Skeletal muscle tissue (tissue), 4 donors: ENCODE data around the gene ARSJ. TPM values are rescaled to one million over a fixed set of nuclear protein-coding genes. Genes with fewer than 3 reads are reported as not detected.

Experiments used
- H3K27ac ChIP-seq: one replicate; pipeline ENCODE4 v1.7.0; 2013; ENCODE audit warnings: mild to moderate bottlenecking, low read depth, low read length, inconsistent platforms
- H3K27me3 ChIP-seq, 3 donors: one replicate each; pipeline ENCODE4 v1.7.0; 2013; ENCODE audit warnings: low read length in 3 of 3; ENCODE audit not compliant: control insufficient read depth in 3 of 3, insufficient read depth in 3 of 3
- H3K36me3 ChIP-seq, 3 donors: one replicate each; pipeline ENCODE4 v1.7.0; 2013; ENCODE audit warnings: low read length in 3 of 3; ENCODE audit not compliant: control insufficient read depth in 3 of 3, insufficient read depth in 3 of 3
- H3K4me1 ChIP-seq, 3 donors: one replicate each; pipeline ENCODE4 v1.7.0; 2013; ENCODE audit warnings: low read length in 3 of 3, mild to moderate bottlenecking in 3 of 3; ENCODE audit not compliant: control insufficient read depth in 3 of 3, insufficient read depth in 3 of 3
- H3K4me3 ChIP-seq, 3 donors: one replicate each; pipeline ENCODE4 v1.7.0; 2013; ENCODE audit warnings: low read length in 3 of 3
- H3K9ac ChIP-seq, 3 donors: one replicate each; pipeline ENCODE4 v1.7.0; 2013; ENCODE audit warnings: low read length in 3 of 3, mild to moderate bottlenecking in 3 of 3, moderate library complexity in 2 of 3, low read depth in 1 of 3
- H3K9me3 ChIP-seq, 3 donors: one replicate each; pipeline ENCODE4 v1.7.0; 2013; ENCODE audit warnings: low read length in 3 of 3; ENCODE audit not compliant: control insufficient read depth in 3 of 3
- total RNA-seq: library from RNA; depleted of rRNA; stranded (reverse); fragments of >200 nt; gene quantifications from one replicate; pipeline ENCODE4 v1.2.3, GENCODE V29; 2014
- donor health status: Osteomylitis.

ARSJ gene
- total RNA-seq, 1 donor from 2014 or later: 5.2 TPM

GRCh38 chr4:113960684-113961321 is 18.6 kb downstream of the ARSJ start:
- H3K27ac ChIP-seq: no peak overlapping the region

GRCh38 chr4:113959539-113959937 is 19.9 kb downstream of the ARSJ start:
- H3K9ac ChIP-seq: no peak overlapping the region
- no peaks in the 10 kb centered on the region for H3K27me3 ChIP-seq
- H3K36me3 ChIP-seq: no peaks in the 10 kb centered on the region
- no peak overlapping the region for H3K27ac ChIP-seq
- H3K9me3 ChIP-seq: no peaks in the 10 kb centered on the region
- no peak overlapping the region for H3K4me3 ChIP-seq
- no peaks in the 10 kb centered on the region for H3K4me1 ChIP-seq

More at GRCh38 chr4:113960684-113961321, 18.6 kb downstream of the ARSJ start:
- H3K27me3 ChIP-seq: no peaks in the 10 kb centered on the region
- H3K9me3 ChIP-seq: no peaks in the 10 kb centered on the region
- no peaks in the 10 kb centered on the region for H3K4me1 ChIP-seq
- H3K4me3 ChIP-seq: no peak overlapping the region
- H3K36me3 ChIP-seq: no peaks in the 10 kb centered on the region
- H3K9ac ChIP-seq: no peak overlapping the region

- H3K27ac ChIP-seq: no peak overlapping the region
- H3K27me3 ChIP-seq: no peaks in the 10 kb centered on the region
- no peaks in the 10 kb centered on the region for H3K9me3 ChIP-seq
- H3K36me3 ChIP-seq: no peaks in the 10 kb centered on the region
- H3K4me1 ChIP-seq: no peaks in the 10 kb centered on the region
- H3K4me3 ChIP-seq: no peak overlapping the region
- H3K9ac ChIP-seq: no peak overlapping the region
Observed at GRCh38 chr4:113958766-113959538, 20.5 kb downstream of the ARSJ start.

- H3K9ac ChIP-seq: no peak overlapping the region
Observed at GRCh38 chr4:113957956-113958355, 21.5 kb downstream of the ARSJ start.

GRCh38 chr4:113955948-113956347 is 23.5 kb downstream of the ARSJ start:
- no peaks in the 10 kb centered on the region for H3K27me3 ChIP-seq
- no peak overlapping the region for H3K27ac ChIP-seq
- no peak overlapping the region for H3K4me3 ChIP-seq
- no peak overlapping the region for H3K9ac ChIP-seq
- H3K4me1 ChIP-seq: no peaks in the 10 kb centered on the region
- H3K9me3 ChIP-seq: no peaks in the 10 kb centered on the region
- no peaks in the 10 kb centered on the region for H3K36me3 ChIP-seq

More at GRCh38 chr4:113957956-113958355, 21.5 kb downstream of the ARSJ start:
- Histone ChIP-seq H3K4me1 (no peaks in the 10 kb centered on the region), H3K27me3 (no peaks in the 10 kb centered on the region), H3K4me3 (no peak overlapping the region), H3K36me3 (no peaks in the 10 kb centered on the region), H3K9me3 (no peaks in the 10 kb centered on the region), H3K27ac (no peak overlapping the region)

- no peak overlapping the region for H3K9ac ChIP-seq
- H3K36me3 ChIP-seq: no peaks in the 10 kb centered on the region
- H3K9me3 ChIP-seq: no peaks in the 10 kb centered on the region
- no peak overlapping the region for H3K4me3 ChIP-seq
- no peaks in the 10 kb centered on the region for H3K4me1 ChIP-seq
- no peaks in the 10 kb centered on the region for H3K27me3 ChIP-seq
- no peak overlapping the region for H3K27ac ChIP-seq
Observed at GRCh38 chr4:113955411-113955810, 24.0 kb downstream of the ARSJ start.

GRCh38 chr4:113953888-113954287 is 25.6 kb downstream of the ARSJ start:
- no peak overlapping the region for H3K9ac ChIP-seq
- no peak overlapping the region for H3K4me3 ChIP-seq
- H3K9me3 ChIP-seq: no peaks in the 10 kb centered on the region
- H3K27ac ChIP-seq: no peak overlapping the region
- H3K27me3 ChIP-seq: no peaks in the 10 kb centered on the region
- H3K36me3 ChIP-seq: no peaks in the 10 kb centered on the region
- no peaks in the 10 kb centered on the region for H3K4me1 ChIP-seq

- no peaks in the 10 kb centered on the region for H3K4me1 ChIP-seq
Observed at GRCh38 chr4:113952452-113953029, 26.9 kb downstream of the ARSJ start.

GRCh38 chr4:113951263-113951662 is 28.2 kb downstream of the ARSJ start:
- H3K27me3 ChIP-seq: no peaks in the 10 kb centered on the region
- H3K9ac ChIP-seq: no peak overlapping the region
- H3K4me1 ChIP-seq: no peaks in the 10 kb centered on the region
- H3K36me3 ChIP-seq: no peaks in the 10 kb centered on the region
- H3K27ac ChIP-seq: no peak overlapping the region
- no peak overlapping the region for H3K4me3 ChIP-seq
- no peaks in the 10 kb centered on the region for H3K9me3 ChIP-seq

More at GRCh38 chr4:113952452-113953029, 26.9 kb downstream of the ARSJ start:
- no peak overlapping the region for H3K27ac ChIP-seq
- H3K4me3 ChIP-seq: no peak overlapping the region
- no peaks in the 10 kb centered on the region for H3K9me3 ChIP-seq
- no peaks in the 10 kb centered on the region for H3K27me3 ChIP-seq
- H3K9ac ChIP-seq: no peak overlapping the region
- no peaks in the 10 kb centered on the region for H3K36me3 ChIP-seq

GRCh38 chr4:113950207-113950606 is 29.2 kb downstream of the ARSJ start:
- no peaks in the 10 kb centered on the region for H3K9me3 ChIP-seq
- no peak overlapping the region for H3K27ac ChIP-seq
- no peaks in the 10 kb centered on the region for H3K27me3 ChIP-seq
- H3K4me1 ChIP-seq: no peaks in the 10 kb centered on the region
- H3K4me3 ChIP-seq: no peak overlapping the region
- H3K9ac ChIP-seq: no peak overlapping the region
- H3K36me3 ChIP-seq: no peaks in the 10 kb centered on the region
